ENCODE measurements around the gene CZIB.

Gene CZIB

GRCh38 chr1:53176452-53177208 is 43.8 kb downstream of the CZIB start:
- H3K4me1 ChIP-seq = peaks cover 0 to 6% (median 4%) of the 10 kb centered on the region in 10 experiments; a peak in 7 of 20 replicates
- no peaks in the 10 kb centered on the region for H4K20me1 ChIP-seq
- H3K27me3 ChIP-seq = no peaks in the 10 kb centered on the region
- no peak overlapping the region for H3K4me3 ChIP-seq
- TF ChIP-seq Cebpa-rat (IDR thresholded peaks at IDR 0.05) = no peak
- no peak overlapping the region for H3K4me2 ChIP-seq
- H3K27ac ChIP-seq = no peak overlapping the region
- H3K36me3 ChIP-seq = no peaks in the 10 kb centered on the region
- no peak overlapping the region; a peak in 1 of 22 replicates for H3K9ac ChIP-seq
- no peaks in the 10 kb centered on the region for H3K9me3 ChIP-seq (replicated peaks in 1 of 11)

DNA sequence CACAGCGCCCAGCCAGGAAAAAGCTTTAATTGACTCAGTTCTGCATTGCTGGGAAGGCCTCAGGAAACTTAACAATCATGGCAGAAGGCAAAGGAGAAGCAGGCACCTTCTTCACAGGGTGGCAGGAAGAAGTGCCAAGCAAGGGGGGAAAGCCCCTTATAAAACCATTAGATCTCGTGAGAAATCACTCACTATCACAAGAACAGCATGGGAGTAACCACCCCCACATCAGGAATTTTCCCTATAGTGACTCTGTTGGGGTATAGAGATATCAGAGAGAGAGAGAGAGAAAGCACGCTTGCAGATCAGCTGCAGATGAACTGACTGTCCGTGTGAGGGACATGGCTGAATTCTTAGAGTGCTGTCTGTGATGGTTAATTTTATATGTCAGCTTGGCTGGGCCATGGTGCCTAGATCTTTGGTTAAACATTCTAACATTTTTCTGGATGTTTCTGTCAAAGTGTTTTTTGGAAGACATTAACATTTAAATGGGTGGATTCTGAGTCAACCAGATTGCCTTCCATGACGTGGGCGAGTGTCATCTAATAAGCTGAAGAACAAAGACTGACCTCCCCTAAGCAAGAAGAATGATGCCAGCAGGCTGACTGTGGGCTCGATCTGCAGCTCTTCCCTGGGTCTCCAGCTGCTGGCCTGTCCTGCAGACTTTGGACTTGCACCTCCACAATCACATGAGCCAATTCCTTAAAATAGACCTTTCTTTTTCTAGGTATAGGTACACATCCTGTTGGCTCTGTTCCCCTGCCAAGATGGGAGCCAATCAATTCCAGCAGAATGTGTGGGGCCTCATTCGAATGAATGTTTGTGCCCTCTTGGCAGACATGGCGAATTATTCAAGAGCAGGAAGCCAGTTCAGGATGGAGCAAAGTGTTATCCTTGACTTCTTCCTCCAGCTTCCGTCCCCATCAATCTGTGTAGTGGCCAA is 45.2 kb downstream of the CZIB start:
- Histone ChIP-seq H3K4me2 (no peak overlapping the region), H3K4me1 (peaks cover 0 to 6% (median 4%) of the 10 kb centered on the region in 10 experiments; a peak in 7 of 20 replicates), H3K27me3 (no peaks in the 10 kb centered on the region), H3K27ac (no peak overlapping the region), H3K9me3 (replicated peaks in 1 of 11) (no peaks in the 10 kb centered on the region), H3K9ac (no peak overlapping the region), H4K20me1 (no peaks in the 10 kb centered on the region), H3K4me3 (no peak overlapping the region), H3K36me3 (no peaks in the 10 kb centered on the region)
- no peak for TF ChIP-seq Cebpa-rat (IDR thresholded peaks at IDR 0.05)

- no peak for TF ChIP-seq Cebpa-rat (IDR thresholded peaks at IDR 0.05)
- Histone ChIP-seq H3K9me3 (replicated peaks in 1 of 11) (no peaks in the 10 kb centered on the region), H3K27ac (no peak overlapping the region), H3K4me3 (no peak overlapping the region), H3K4me1 (peaks cover 0 to 6% (median 4%) of the 10 kb centered on the region in 10 experiments; a peak in 7 of 20 replicates), H3K9ac (no peak overlapping the region), H3K4me2 (peak overlapping the region in 3 of 11 experiments; percentile 12 to 55 (median 32); a peak in 5 of 22 replicates), H3K27me3 (no peaks in the 10 kb centered on the region), H4K20me1 (no peaks in the 10 kb centered on the region), H3K36me3 (no peaks in the 10 kb centered on the region)
These were observed 47.9 kb downstream of the CZIB start for GRCh38 chr1:53172426-53173128.

DNA sequence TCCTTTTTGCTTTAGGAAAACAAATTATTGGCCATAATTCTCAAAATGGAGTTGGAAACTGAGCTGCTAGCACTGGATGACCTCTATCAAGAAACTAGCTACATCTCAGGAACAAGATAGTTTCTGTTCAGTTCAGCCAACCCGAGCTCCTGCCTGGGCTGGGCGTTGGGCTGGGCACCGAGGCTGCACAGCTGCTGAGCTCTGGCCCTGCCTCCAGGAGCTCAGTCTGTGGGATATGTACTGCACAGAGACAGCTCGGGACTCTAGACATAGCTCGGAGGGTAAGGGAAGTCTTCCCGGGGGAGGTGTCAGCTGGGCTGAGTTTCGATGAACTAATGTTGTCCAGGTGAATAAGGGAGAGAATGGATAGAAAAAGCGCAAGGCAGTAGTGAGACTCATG is 53.5 kb downstream of the CZIB start:
- Histone ChIP-seq H3K27me3 (no peaks in the 10 kb centered on the region), H3K27ac (no peak overlapping the region), H3K4me1 (peaks cover 0 to 5% (median 0%) of the 10 kb centered on the region in 10 experiments; a peak in 1 of 20 replicates), H4K20me1 (no peaks in the 10 kb centered on the region), H3K4me3 (no peak overlapping the region), H3K36me3 (no peaks in the 10 kb centered on the region), H3K9me3 (replicated peaks in 1 of 11) (no peaks in the 10 kb centered on the region), H3K9ac (no peak overlapping the region), H3K4me2 (no peak overlapping the region)
- no peak for TF ChIP-seq Cebpa-rat (IDR thresholded peaks at IDR 0.05)

GRCh38 chr1:53166366-53166765 is 54.1 kb downstream of the CZIB start:
- Histone ChIP-seq H3K4me2 (no peak overlapping the region), H4K20me1 (no peaks in the 10 kb centered on the region), H3K27me3 (no peaks in the 10 kb centered on the region), H3K27ac (no peak overlapping the region), H3K36me3 (no peaks in the 10 kb centered on the region), H3K4me3 (no peak overlapping the region), H3K9ac (no peak overlapping the region), H3K4me1 (peaks cover 0 to 5% (median 0%) of the 10 kb centered on the region in 10 experiments; a peak in 1 of 20 replicates), H3K9me3 (replicated peaks in 1 of 11) (no peaks in the 10 kb centered on the region)
- TF ChIP-seq Cebpa-rat (IDR thresholded peaks at IDR 0.05) = no peak

DNA sequence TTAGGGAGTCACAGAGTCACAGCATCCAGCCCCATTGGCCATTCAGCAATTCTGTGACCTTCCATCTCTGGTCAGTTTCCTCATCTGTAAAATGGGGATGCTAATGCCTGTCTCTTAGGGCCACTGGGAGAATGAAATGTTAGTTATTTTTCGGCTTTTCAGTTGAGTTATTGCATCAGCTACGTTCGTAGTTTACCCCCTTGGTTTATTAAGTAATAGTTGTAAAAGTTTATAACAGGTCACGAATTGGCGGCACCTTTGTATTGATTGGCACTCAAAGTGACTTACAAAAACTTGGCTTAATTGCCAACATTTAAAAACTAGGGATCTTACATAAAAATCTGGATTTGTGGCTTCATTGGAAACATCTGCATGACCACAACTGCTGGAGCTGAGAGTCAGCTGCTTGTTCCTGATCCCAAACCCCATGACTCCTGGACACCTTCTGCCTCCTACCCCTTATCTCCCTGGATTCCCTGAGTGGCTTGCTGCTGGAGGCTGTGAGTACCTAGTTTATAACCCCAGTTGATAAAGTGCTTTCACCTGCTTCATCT is 54.9 kb downstream of the CZIB start:
- H3K9ac ChIP-seq = no peak overlapping the region
- H3K27me3 ChIP-seq = no peaks in the 10 kb centered on the region
- no peaks in the 10 kb centered on the region for H4K20me1 ChIP-seq
- no peak for TF ChIP-seq Cebpa-rat (IDR thresholded peaks at IDR 0.05)
- H3K36me3 ChIP-seq = no peaks in the 10 kb centered on the region
- H3K27ac ChIP-seq = no peak overlapping the region
- no peak overlapping the region for H3K4me3 ChIP-seq
- H3K4me2 ChIP-seq = no peak overlapping the region
- H3K9me3 ChIP-seq (replicated peaks in 1 of 11) = no peaks in the 10 kb centered on the region; a peak in 1 of 22 replicates
- H3K4me1 ChIP-seq = peaks cover 0 to 5% (median 0%) of the 10 kb centered on the region in 10 experiments; a peak in 1 of 20 replicates
